ENCODE results near the gene MOGAT2.
A peak's percentile ranks its signal among the peaks of the same experiment; 100 is the strongest.

Gene MOGAT2

DNA sequence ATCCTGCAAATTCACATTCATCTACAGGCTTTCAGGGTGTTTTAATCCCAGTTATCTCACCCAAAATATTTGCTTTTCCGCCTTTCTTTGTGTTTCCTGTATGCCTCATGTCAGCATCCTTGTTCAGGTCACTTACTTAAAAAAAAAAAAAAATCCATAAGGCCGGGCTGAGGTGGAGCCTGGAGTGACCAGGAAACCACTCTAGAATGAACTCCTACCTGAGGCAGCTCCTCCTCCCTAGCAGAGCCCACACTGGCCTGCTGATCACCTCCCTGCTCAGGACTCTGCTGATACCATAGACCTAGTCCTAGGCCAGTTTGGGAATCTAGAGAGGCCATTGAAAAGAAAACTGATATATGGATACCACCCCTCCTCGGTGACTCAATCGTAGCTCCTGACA is 42.2 kb downstream of the MOGAT2 start:
- DNase-seq (ENCODE audit: low read depth) = no peak

DNA sequence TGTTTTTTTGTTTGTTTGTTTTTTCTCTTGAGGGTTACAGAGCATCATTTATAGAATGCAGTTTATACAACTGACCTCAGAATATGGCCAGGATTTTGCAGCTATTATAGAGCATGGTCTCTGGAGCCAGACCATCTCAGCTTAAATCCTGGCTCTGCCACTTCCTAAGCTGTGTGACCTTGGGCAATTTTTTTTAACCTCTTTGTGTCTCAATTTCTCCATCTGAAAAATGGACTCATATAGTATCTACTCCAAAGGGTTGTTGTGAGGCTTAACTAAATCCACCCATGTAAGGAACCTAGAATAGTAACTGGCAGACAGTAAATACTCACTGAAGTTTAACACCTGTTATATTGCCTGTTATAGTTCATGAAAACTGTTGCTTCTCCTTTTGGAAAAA is 42.6 kb downstream of the MOGAT2 start:
- DNase-seq (ENCODE audit: low read depth) = no peak

DNA sequence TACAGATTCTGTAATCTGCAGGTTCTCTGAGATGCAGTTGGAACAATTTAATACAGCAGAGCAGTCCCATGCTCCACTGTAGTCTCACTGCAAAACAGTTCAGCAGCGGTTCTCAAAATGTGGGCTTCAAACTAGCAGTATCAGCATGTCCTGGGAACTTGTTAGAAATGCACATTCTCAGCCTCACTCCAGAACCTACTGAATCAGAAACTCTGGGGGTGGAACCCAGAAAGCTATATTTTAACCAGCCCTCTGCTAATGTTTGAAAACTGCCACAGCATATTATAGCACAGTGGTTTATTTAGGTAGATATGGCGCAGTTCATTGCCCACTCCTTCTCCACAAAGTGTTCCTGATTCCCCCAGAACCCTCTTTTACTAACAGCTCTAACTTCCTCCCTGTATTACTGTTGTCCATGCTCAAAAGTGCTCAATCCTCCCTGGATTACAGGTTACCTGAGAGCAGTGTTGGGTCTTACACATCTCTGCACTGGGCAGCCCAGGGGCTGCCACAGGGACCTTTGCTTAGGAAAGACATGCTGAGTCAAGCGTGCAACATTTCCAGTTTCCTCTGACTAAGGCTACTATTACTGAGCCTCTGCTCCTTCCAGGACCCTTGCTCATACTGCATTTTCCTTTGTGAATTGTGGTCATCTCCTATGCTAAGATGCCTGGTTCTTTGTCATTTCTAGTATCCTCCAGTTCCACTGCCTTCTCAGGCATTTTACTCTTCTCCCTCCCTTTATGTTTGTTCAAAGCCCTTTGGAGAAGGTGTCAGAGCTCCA is 43.3 kb downstream of the MOGAT2 start:
- no peak for DNase-seq (ENCODE audit: low read depth)

DNA sequence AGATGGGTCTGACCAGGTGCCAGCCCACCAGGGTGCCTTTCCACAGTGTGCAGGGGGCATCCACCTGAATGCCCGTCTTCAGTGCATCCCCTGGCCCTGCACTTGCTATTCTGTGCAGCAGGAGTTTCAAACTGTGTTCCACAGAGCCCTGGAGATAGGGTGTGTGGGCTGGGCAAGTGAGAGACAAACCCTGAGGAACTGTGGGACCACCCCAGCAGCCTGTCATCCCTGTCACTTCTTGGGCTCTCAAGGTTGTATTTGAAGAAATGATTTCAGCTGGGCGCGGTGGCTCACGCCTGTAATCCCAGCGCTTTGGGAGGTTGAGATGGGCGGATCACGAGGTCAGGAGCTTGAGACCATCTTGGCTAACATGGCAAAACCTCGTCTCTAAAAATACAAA is 44.5 kb downstream of the MOGAT2 start:
- no peak for DNase-seq (ENCODE audit: low read depth)

DNA sequence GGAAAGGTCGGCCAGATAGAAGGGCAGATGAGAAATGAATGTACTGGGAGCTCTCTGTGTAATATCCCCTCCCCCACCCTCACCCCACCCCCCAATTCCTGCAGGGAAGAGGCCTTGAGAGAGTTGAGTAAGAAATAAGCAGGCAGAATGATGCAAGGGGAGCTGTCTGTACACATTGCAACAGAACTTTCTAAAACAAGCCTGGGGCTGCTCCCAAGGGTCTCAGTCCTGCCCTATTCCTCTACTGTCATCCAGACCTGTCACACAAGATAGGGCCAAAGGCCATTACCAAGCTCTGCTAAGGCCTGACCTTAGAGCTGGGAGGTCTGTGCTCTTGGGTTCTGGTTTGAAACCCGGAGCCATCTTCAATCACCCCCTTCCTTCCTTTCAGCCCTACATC is 45.2 kb downstream of the MOGAT2 start:
- DNase-seq (ENCODE audit: low read depth) = no peak

DNA sequence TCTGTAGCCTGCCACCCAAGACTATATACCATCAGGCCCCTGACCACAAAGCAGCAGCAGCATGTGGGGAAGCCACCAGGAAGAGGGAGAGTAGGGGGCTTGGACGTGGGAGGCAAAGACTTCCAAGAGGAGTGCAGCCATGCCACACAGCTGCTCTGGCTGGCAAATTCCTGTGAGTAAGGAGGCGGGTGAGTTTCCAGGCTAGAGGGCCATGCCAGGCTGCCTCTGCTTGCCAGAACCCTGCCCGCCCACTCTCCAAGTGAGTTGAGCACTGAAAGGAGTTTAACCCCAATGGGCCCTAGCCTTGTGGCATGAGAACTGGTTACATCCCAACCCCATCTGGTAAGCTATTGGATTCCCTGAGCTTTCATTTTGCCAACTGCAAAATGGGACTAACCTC is 46.2 kb downstream of the MOGAT2 start:
- DNase-seq (ENCODE audit: low read depth) = no peak

DNA sequence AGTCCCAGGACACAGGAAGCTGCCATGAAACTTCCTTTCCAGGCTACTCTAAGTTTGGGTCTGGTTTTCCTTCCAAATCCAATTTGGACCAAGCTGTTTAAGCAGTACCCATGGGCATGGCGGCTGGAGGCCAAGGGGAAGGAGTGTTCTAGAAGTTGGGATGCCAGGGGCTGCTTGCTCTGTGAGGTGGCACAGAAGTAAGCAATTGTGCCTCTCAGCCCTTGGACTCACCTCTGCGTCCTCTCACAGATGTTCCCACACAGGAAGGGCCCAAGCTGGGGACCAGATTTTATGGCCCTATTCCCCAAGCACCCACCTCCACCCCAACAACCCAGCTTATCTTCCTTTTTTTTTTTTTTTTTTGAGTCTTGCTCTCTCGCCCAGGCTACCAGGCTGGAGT is 47.5 kb downstream of the MOGAT2 start:
- DNase-seq (ENCODE audit: low read depth) = no peak

DNA sequence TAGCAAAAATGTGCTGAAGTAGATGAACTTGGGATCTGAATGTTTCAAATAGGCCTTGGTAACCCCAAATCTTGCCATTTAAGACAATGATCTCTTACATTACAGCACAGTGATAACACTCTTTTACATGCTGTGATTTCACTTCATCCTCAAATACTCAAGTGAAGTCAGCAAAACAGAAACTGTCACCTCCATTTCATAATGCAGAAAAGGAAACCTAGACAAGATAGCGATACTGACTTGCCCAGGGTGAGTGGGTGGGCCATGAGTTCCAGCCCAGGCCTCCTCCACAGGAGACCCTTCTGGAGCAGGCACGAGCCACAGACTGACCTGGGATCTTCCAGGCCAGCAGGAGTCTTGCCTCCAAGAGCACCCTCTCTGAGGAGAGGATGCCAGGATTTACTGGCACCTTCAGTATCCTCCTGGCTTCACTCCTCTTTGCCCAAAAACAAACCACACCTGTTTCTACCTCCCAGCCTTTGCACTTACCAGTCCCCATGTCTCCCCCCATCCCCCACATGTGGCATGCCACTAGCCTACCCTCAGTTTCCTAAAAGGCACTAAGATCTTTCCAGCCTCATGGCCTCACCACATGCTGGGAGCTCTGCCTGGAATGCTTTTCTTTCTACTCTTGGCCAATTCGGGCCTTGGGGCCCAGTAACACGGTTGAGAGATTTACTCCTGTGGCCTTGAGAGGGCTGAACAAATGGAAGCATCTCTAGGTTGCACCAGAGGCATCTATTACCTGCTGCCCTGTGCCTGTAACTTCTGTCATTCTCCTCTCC is 49.0 kb downstream of the MOGAT2 start:
- no peak for DNase-seq (ENCODE audit: low read depth)

DNA sequence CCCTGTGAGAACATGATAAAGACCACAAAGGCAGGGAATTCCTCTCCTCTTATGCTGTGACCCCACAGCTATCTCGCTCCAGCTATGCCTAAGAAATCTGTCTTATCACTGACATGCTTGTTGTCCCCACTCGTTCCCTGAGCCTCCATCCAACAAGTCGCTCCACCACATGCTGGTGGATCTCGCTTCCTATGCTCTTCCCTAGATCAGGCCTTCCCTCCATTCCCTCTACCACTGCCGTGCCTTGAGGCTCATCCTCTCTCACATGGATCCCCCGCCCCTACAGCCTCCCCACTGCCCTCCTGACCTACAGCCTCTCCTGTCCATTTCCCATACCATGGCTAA is 49.6 kb downstream of the MOGAT2 start:
- DNase-seq (ENCODE audit: low read depth) = no peak

DNA sequence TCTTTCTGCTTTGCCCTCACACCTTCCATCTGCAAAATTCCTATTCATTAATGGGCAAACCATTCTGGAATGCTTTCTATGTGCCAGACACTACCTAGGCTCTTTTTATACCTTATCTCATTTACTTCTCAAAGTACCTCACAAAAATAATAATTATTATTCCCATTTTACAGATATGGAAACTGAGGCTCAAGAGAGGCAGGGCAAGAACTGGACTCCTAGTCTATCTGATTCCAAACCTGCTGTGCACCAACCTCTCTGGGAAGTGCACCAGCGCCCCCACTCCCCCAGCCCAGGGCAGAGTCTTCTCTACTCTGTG is 50.1 kb downstream of the MOGAT2 start:
- no peak for DNase-seq (ENCODE audit: low read depth)

DNA sequence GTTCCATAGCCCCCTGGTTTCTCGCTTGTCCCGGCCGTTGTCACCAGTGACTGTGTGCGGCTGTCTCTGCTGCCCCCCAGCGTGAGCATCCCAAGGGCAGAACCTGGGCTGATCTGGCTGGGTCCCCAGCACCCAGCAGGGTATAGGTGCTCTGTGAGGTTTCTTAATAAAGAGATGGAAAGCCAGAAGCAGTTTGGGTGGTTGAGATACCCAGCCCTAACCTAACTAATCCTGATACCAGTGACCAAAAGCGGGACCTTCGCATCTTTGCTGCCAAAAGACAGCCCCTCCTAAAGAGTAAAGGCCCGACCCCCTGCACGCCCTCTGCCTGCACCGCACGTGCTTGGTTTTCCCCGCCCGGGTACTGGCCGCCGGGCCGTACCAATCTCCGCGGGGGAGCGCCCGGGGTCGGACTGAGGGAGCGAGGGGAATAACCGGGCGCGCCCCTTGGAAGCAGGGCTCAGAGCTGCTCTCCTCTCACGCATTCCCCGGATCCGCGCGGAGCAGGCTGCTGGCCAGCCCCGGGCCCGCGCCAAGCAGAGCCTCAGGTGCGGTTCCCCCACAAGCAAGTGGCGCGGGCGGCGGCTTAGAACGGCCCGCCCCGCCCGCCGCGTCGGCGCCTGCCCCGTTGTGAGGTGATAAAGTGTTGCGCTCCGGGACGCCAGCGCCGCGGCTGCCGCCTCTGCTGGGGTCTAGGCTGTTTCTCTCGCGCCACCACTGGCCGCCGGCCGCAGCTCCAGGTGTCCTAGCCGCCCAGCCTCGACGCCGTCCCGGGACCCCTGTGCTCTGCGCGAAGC is 50.7 kb downstream of the MOGAT2 start, which contains the start of gene DGAT2:
Gene DGAT2 (plus strand): TSS at position 667 of the 797 bp plus-strand sequence. CDS start 214 bp downstream, outside the sequence.
- DNase-seq (ENCODE audit: low read depth) = peak; percentile 14

DNA sequence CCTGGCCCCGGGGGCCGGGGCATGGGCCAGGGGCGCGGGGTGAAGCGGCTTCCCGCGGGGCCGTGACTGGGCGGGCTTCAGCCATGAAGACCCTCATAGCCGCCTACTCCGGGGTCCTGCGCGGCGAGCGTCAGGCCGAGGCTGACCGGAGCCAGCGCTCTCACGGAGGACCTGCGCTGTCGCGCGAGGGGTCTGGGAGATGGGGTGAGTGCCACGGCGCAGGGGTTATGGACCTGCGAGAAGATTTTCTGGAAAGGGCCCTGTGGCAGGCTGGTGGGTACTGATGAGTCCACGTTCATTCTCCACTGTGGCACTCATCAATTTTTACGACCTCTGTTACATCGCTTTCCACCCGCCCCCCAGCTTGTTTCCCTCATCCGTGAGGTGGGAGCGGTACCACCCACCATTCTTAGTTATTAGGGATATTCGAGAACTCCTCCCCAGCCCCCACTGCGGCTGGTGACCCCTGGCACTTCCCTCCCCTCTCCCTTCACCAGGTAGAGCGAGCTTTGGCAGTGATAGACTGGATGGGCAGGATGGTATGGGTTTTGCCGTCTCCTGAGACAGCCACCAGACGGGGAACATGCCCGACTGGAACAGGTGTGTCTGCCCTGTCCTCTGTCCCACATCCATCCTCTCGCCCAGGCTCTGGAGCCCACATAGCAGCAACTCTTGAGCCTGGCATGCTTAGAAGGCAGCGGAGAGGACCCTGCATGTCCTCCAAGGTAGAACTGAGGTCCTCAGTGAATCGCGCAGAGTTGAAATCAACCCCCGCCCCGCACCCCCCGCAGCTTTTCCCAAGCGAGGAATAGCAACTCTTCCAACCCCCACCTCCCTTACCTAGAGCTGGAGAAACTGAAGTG is 51.5 kb downstream of the MOGAT2 start:
- DNase-seq (ENCODE audit: low read depth) = no peak

DNA sequence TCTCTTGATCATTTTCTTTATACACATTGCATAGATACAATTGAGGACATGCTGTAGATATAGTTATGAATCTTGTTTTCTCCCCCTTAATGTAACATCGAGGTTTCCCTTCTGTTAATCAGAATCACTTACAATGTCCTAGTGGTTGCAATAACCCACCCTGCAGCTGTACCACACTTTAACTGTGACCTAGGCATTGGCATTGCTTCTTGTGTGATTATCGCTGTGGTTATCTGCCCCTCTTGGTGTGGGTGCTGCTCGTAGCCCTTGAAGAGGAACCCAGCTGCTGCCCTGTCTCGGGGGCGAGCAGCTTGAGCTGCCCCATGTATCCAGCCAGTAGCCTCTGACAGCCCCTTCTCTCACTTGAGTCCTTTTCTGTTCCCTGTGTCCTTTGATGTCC is 52.5 kb downstream of the MOGAT2 start:
- DNase-seq (ENCODE audit: low read depth) = no peak

DNA sequence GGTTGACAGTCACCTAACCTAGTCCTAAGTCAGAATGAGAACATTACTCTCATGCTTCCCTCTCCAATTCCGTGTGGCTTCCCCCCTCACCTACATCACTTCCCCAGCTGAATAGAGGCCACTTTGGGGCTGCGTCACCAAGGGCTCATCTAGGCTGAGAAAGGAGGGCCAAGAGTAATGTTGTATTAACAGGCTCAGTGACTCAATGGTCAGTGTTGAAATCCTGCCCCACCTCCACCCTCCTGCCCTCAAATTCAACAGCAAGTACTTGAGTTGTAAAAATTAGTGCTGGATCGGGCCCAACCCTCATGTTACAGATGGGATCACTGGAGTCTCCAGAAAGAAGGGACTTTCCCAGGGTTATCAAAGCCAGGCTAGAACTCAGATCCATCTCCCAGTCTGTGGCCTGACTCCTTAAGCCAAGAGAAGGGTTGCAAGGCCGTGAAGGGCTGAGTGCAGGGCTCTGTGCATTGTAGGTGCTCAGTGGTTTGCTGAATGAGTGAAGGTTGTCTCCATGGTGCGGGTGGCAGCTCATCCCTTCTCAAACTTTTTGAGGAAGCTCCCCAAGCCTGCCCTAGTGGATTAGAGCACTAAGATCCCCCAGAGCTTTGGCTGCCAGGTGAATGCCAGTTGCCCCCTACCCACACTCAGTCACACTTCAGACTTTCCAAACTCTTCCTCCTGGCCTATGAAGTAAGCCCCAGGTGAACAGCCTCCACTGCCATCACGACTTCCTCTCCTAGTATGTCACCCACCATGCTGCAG is 54.2 kb downstream of the MOGAT2 start:
- peak; percentile 38 for DNase-seq (ENCODE audit: low read depth)

DNA sequence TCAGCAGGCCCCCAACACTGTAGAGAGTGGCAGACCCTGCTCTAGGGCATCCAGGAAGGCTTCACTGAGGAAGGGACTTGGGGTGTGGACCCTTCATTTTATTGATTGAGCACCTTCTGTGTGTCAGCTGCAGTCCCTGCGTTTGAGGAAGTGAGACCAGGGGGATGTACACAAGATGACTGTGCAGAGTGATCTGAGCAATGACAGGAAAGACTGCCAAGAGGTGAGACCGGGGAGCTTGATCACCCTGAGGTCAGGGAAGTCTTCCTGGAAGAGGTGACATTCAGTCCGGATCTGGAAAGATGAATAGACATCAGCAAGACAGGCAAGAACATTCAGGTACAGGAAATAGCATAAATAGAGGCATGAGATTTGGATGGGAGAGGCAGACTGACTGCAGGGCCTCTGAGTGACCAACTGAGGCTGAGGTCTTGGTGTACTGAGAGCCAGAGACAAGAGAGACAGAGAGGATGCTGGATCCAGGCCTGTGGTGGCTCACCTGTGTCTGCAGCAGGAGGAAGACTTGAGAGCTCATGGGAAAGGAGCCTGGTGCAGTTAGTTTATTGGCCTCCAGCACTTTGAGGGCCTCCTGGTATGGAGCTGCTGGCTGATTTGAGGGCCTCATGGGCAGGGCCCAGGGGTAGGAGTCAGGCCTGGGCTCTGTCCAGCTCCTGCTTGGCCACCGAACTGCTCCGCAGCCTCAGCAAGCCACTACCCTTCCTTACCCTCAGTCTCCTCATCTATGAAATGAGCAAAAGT is 56.1 kb downstream of the MOGAT2 start:
- no peak for DNase-seq (ENCODE audit: low read depth)

DNA sequence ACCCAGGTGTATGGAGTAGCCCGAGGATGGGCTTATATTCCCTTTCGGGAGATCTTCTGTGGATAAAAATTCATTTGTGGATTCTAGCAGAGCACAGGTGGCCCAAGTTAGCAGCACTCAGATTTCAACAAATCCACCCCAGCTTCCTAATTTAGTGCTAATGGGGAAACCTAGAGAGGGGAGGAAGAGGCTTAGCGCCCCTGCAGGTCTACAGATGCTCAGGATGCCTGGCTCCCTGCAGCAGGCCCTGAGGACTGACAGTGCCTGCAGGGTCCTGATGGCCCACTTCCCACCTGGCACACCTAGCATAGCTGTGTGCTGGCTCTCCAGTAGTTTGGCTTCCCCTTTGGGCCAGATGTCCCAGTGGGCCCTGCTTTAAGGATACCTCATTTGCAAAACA is 57.4 kb downstream of the MOGAT2 start:
- DNase-seq (ENCODE audit: low read depth) = no peak

DNA sequence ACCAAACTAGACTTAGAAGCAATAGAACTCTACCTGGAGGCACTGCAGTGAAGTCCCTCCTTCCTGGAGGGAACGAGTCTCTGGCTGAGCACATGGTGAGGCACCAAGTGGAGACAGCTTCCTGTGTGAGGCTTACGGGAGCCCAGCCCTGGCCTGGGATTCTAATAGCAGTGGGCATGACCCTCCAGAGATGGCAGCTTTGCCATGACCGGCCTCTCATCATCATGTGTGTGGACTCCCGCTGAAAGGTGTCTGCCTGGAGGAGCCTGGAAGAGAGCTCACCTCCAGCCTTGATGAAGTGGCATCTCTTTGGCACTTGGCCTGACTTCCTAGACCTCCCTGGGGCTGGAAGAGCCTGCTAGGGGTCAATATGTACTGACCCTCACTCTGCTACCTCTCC is 58.9 kb downstream of the MOGAT2 start:
- no peak for DNase-seq (ENCODE audit: low read depth)

DNA sequence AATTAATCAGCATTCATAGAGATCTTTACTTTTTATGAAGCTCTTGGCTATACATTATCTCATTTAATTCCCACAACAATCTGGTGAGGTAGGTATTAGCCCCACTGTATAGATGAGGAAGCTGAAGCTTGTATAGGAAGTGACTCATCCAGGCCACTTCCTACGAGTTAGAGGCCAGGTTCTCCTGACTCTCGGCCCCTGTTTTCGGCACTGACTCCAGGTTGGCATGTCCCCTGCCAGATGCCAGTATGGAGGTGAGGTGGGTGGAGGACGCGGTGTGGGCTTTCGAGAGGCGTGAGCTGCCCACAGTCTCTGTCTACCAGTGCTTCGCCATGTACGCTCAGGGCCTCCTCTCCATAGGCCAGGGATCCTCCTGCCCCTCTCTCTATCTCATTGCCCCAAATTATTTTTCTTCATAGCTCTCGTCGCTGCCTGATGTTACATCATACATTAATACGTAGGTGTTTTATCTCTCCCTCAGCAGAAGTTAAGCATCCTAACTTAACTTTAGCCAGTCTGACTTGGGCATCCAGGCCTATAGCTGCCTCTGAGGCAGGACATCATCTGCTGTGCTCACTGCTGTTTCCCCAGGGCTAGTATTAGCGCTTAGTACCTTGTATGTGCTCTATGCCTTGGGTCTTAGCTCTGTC is 59.9 kb downstream of the MOGAT2 start:
- DNase-seq (ENCODE audit: low read depth) = no peak

DNA sequence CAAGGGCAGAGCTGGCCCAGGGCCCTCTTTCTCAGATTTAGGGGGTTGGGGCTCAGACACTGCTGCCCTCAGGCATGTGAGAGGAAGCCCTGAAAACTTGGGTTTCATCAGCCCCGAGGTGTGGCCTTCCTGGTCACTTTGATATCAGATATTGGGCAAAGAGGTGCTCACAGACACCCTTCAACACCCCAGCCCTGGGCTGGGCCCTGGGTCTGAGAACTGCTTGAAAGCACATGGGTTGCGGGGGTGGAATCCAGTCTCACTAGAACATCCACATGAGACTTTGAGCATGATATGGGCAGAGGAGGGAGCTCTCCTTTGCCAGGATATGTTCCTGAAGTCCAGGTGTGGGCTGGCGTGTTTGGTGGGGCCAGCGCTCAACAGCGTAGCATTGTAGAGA is 61.3 kb downstream of the MOGAT2 start:
- DNase-seq (ENCODE audit: low read depth) = no peak

DNA sequence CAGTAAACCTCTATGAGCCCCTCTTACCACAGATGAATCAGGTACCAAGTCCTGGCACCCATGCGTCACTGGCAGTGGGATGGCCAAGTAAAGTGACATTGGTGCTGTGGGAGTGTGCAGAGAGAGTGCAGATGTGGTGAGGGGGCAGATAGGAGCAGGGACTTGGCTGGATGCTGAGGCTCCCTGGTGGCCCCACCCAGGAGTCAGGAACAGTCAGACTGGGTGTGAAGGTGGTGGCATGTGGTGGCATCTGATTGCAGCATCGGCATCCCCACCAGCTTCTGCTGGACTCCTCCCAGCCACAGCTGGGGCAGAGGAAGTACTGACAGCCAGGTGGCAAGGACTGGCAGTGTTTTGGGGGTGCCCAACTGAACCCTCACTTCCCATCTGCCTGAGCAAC is 62.3 kb downstream of the MOGAT2 start:
- no peak for DNase-seq (ENCODE audit: low read depth)
